ENCODE results near the gene PGM1.

Gene PGM1

DNA sequence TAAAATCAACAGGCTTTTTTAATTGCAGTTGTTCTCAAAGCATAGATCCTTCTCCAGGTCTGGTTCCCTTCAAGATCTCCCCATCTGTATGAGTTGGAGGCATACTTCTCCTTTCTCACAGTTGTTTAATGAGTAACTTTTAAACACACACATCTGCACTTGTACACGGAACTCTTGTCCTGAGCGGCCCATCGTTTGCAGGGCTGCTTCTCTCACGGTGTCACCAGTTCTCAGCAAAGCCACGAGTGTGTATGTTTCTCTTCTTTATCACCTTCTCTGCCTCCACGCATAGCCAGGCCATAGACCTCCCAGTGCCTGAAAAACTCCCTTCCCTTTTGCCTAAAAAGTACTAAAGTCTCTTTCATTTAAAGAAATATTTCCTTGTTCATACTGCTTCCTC is 111.9 kb downstream of the PGM1 start:
- H3K36me3 ChIP-seq (ENCODE audit: control insufficient read depth in 1 of 2, insufficient read depth in 2 of 2, low read length in 2 of 2): no peaks in the 10 kb centered on the region
- H3K9ac ChIP-seq (ENCODE audit: low read depth in 1 of 2, low read length in 2 of 2): no peak overlapping the region
- H3K27ac ChIP-seq (ENCODE audit: low read depth, low read length): no peak overlapping the region
- peaks cover 4 to 12% of the 10 kb centered on the region in 2 donors for H3K4me1 ChIP-seq (ENCODE audit: control insufficient read depth in 1 of 2, insufficient read depth in 2 of 2, low read length in 2 of 2)
- no peaks in the 10 kb centered on the region for H3K27me3 ChIP-seq (ENCODE audit: control insufficient read depth in 1 of 2, insufficient read depth in 2 of 2, low read length in 2 of 2)
- H3K4me3 ChIP-seq (ENCODE audit: low read depth in 1 of 2, low read length in 2 of 2): no peak overlapping the region
- no peaks in the 10 kb centered on the region for H3K9me3 ChIP-seq (ENCODE audit: control insufficient read depth in 1 of 2, low read length in 2 of 2)

DNA sequence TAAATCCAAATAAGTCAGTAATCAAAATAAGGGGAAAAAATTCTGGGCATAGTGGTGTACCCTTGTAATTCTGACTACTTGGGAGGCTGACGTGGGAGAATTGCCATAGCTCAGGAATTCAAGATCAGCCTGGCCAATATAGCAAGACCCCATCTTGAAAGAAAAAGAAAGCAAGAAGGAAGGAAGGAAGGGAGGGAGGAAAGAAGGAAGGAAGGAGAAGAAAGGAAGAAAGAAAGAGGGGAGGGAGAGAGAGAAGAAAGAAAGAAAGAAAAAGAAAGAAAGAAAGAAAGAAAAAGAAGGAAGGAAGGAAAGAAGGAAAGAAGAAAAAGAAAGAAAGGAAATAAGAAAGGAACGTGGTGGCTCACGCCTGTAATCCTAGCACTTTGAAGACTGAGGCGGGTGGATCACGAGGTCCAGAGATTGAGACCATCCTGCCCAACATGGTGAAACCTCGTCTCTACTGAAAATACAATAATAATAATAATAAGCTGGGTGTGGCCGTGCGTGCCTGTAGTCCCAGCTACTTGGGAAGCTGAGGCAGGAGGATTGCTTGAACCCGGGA is 116.1 kb downstream of the PGM1 start:
- no peak overlapping the region for H3K4me3 ChIP-seq (ENCODE audit: low read depth in 1 of 2, low read length in 2 of 2)
- H3K9ac ChIP-seq (ENCODE audit: low read depth in 1 of 2, low read length in 2 of 2): no peak overlapping the region
- no peaks in the 10 kb centered on the region for H3K36me3 ChIP-seq (ENCODE audit: control insufficient read depth in 1 of 2, insufficient read depth in 2 of 2, low read length in 2 of 2)
- no peaks in the 10 kb centered on the region for H3K9me3 ChIP-seq (ENCODE audit: control insufficient read depth in 1 of 2, low read length in 2 of 2)
- no peak overlapping the region for H3K27ac ChIP-seq (ENCODE audit: low read depth, low read length)
- peaks cover 6 to 11% of the 10 kb centered on the region in 2 donors for H3K4me1 ChIP-seq (ENCODE audit: control insufficient read depth in 1 of 2, insufficient read depth in 2 of 2, low read length in 2 of 2)
- H3K27me3 ChIP-seq (ENCODE audit: control insufficient read depth in 1 of 2, insufficient read depth in 2 of 2, low read length in 2 of 2): no peaks in the 10 kb centered on the region

All from duodenal mucosa (tissue), 2 donors.